Activated CD4-positive, alpha-beta T cell treated with anti-CD3 and anti-CD28 coated beads for 48 hours (primary cell): ENCODE measurements around the gene HBB.
"Not testable (repeated sequence)": the region's sequence is repeated elsewhere in the genome, so short reads cannot be mapped to it uniquely, and the experiment has no call there.

Source experiments
- DNase-seq: peaks from one replicate; pipeline ENCODE4 v3.0.0-alpha.2; 2020

The HBB gene

DNA sequence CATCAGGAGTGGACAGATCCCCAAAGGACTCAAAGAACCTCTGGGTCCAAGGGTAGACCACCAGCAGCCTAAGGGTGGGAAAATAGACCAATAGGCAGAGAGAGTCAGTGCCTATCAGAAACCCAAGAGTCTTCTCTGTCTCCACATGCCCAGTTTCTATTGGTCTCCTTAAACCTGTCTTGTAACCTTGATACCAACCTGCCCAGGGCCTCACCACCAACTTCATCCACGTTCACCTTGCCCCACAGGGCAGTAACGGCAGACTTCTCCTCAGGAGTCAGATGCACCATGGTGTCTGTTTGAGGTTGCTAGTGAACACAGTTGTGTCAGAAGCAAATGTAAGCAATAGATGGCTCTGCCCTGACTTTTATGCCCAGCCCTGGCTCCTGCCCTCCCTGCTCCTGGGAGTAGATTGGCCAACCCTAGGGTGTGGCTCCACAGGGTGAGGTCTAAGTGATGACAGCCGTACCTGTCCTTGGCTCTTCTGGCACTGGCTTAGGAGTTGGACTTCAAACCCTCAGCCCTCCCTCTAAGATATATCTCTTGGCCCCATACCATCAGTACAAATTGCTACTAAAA lies at the start of gene HBB:
Gene HBB (minus strand): TSS at position 340 of the 579 bp plus-strand sequence. CDS start 50 bp downstream, at position 290.
- no peak for DNase-seq

GRCh38 chr11:5275369-5276110 lies 48.7 kb upstream of the HBB start:
- DNase-seq, result no peak

GRCh38 chr11:5274395-5274794 lies 47.5 kb upstream of the HBB start:
- no peak for DNase-seq

DNA sequence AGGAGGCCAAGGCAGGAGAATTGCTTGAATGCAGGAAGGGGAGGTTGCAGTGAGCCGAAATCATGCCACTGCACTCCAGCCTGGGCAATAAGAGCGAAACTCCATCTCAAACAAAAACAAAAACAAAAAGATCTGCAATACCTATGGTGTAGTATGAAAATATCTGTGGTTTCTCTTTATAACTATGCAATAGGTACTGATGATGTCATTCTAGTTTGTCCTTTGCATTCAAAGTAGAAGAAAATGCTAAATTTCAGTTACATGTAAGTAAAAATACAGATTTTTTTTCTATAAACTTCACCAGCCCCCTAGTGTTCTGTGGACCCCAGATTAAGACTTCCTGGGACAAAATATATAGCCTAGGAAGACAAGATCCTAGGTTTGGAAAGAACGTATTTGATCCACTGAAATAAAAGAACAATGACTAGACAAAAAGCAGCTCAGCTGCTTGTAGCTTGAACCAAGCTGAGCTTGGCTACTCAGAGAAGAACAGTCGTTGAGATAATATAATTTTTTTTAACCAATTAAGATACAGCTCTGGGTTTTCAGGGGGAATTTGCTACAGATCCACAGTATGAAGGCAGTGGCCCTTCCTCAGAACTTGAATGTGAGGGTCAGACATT lies 45.6 kb upstream of the HBB start:
- DNase-seq, result no peak

DNA sequence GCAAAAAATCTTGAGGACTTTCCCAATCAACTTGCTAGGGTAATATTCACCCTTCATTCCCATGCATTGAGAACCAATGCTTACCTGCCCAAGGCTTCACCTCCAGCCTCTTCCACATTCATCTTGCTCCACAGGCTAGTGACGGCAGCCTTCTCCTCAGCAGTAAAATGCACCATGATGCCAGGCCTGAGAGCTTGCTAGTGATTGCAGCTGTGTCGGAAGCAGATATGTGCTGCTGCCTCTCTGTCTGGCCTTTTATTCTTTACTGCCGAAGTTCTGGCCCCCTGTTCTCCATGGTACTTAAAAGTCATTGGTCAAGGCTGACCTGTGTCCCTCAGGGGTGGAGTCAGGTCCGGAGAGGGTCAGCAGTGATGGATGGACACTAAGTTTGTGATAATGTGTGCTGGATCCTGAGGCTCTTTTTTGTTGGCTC lies 42.9 kb upstream of the HBB start, which contains the start of gene HBE1:
Gene HBE1 (minus strand): TSS at position 231 of the 433 bp plus-strand sequence. CDS start 55 bp downstream, at position 176.
- no peak for DNase-seq

GRCh38 chr11:5267033-5267563 lies 40.2 kb upstream of the HBB start:
- no peak for DNase-seq

DNA sequence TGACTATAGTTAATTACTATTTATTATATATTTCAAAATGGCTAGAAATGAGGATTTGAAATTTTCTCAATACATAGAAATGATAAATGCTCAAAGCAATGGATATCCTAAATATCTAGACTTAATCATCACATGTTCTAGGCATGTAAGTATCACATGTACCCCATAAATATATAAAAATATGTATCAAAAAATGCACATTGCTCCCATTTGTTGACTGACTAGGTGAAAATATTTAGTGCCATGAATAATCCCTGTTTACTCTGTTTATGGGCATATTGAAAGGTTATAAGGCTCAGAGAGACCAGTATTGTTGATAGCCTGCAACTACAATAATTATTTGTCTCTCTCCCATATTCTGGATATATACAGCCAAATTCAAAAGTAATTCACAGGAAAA lies 39.7 kb upstream of the HBB start:
- no peak for DNase-seq

GRCh38 chr11:5265832-5266231 lies 39.0 kb upstream of the HBB start:
- no peak for DNase-seq

- DNase-seq, result no peak
Observed at GRCh38 chr11:5258543-5259262, 31.8 kb upstream of the HBB start.

GRCh38 chr11:5257296-5257695 lies 30.4 kb upstream of the HBB start:
- no peak for DNase-seq

- DNase-seq, result not testable (repeated sequence)
Observed at GRCh38 chr11:5254646-5255413, 28.0 kb upstream of the HBB start, which contains the start of gene HBG2. Gene HBG2, minus strand, starts transcription at chr11:5254781. Its CDS starts 53 bp downstream, at chr11:5254728.

DNA sequence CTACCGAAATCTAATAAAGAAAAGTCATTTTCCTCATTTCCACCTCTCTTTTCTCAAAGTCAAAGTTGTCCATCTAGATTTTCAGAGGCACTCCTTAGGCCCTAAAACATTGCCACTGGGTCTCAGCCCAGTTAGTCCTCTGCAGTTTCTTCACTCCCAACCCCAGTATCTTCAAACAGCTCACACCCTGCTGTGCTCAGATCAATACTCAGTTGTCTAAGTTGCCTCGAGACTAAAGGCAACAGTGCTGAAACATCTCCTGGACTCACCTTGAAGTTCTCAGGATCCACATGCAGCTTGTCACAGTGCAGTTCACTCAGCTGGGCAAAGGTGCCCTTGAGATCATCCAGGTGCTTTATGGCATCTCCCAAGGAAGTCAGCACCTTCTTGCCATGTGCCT lies 27.2 kb upstream of the HBB start:
- DNase-seq, result not testable (repeated sequence)

- not testable (repeated sequence) for DNase-seq
Observed at GRCh38 chr11:5253440-5253839, 26.6 kb upstream of the HBB start.

DNA sequence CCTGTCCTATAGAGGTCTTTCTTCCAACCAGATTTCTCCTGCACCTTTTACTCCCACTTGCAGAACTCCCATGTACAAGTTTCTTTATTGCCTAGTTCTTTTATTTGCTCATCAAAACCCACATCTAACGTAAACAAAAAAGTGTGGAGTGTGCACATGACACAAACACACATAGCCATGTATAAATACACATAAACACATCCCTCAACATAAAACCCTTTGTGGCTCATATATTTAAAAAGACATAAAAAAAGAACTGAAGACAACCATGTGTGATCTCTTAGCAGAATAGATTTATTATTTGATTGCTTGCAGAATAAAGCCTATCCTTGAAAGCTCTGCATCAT lies 26.0 kb upstream of the HBB start:
- no peak for DNase-seq

GRCh38 chr11:5252192-5252918 lies 25.5 kb upstream of the HBB start:
- DNase-seq, result no peak

DNA sequence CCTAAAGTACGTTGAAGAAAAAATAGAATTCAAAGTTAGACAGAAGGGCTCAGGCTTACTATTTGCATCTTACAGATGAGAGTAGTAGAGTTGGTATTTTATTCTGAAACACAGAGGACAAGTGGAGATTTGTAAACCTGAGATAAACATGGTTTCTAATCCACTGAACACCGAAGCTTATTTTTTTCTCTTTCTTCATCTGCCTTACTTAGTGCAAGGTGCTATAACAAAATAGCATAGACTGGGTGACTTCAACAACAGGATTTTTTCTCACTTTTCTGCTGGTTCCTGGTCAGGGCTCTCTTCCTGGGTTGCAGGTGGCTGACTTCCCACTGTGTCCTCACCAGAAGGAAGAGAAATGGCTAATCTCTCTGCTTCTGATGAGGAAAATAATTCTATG lies 24.9 kb upstream of the HBB start:
- no peak for DNase-seq

DNA sequence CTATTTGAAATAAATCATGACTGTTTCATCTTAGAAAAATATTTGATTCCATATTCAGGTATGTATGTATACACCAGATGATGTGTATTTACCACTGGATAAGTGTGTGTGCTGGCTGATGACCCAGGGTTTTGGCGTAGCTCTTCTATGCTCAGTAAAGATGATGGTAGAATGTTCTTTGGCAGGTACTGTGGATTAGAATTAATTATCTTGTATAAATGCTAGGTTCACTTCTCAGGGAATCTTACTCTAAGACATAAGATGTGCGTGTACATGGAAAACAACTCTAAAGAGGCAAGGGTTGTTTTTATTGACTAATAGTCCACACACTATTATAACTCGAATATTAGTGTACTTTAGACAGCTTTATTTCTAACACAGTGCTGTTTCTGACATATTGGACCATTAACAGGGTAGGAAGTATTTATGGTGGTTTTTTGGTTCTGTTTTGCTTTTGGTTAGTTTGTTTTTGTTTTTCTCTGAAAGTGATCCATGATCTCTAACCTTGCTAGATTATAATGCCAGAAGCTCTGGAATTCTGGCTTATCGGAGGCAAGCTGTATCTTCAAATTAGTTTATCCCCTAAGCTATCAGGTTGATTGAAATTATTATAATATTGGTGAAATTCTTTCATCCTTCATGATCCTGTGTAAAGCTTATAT lies 23.8 kb upstream of the HBB start:
- DNase-seq, result no peak

DNA sequence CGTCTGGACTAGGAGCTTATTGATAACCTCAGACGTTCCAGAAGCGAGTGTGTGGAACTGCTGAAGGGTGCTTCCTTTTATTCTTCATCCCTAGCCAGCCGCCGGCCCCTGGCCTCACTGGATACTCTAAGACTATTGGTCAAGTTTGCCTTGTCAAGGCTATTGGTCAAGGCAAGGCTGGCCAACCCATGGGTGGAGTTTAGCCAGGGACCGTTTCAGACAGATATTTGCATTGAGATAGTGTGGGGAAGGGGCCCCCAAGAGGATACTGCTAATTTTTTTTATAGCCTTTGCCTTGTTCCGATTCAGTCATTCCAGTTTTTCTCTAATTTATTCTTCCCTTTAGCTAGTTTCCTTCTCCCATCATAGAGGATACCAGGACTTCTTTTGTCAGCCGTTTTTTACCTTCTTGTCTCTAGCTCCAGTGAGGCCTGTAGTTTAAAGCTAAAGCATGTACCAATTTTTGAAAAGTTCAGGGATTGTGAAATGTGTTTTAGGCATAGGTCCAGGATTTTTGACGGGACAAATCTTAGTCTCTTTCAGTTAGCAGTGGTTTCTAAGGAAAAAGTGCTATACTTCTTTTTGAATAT lies 23.0 kb upstream of the HBB start, which contains the start of gene HBG1:
Gene HBG1 (minus strand): TSS at position 51 of the 590 bp plus-strand sequence. CDS start 53 bp downstream, outside the sequence.
- not testable (repeated sequence) for DNase-seq

DNA sequence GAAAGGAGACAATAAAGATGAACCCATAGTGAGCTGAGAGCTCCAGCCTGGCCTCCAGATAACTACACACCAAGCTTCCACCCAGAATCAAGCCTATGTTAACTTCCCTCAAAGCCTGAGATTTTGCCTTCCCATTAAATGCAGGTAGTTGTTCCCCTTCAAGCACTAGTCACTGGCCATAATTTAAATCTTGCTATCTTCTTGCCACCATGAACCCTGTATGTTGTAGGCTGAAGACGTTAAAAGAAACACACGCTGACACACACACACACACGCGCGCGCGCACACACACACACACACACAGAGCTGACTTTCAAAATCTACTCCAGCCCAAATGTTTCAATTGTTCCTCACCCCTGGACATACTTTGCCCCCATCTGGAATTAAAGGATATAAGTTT lies 21.6 kb upstream of the HBB start:
- DNase-seq, result not testable (repeated sequence)

GRCh38 chr11:5247472-5248192 lies 20.8 kb upstream of the HBB start:
- DNase-seq, result no peak
